Activated CD8-positive, alpha-beta T cell treated with anti-CD3 and anti-CD28 coated beads, Interleukin-2, amount 10 ng/mL, durations not matched to agents 7 days and 5 days (primary cell): ENCODE results near the gene SGTB. TPM values are rescaled to one million over a fixed set of nuclear protein-coding genes. Genes with fewer than 3 reads are reported as not detected.

Experiments
- ATAC-seq: fragments of 150-1000 bp; cut with Tn5 transposase; one replicate; pipeline ENCODE4 v1.10.0; 2021; ENCODE audit warnings: moderate library complexity
- CTCF ChIA-PET: fragments of 350-600 bp; sonication (Branson Sonifier 250); formaldehyde crosslinking; loops from one replicate; lab custom pipeline; 2021; ENCODE audit warnings: antibody characterized with exemption; lab: Charles Lee
- POLR2A ChIA-PET: fragments of 350-600 bp; sonication (Branson Sonifier 250); formaldehyde crosslinking; loops from one replicate; lab custom pipeline; 2021; ENCODE audit warnings: antibody characterized with exemption; lab: Charles Lee
- DNase-seq: peaks from one replicate; pipeline ENCODE4 v3.0.0-alpha.2; 2020
- H3K27ac Mint-ChIP-seq: one replicate; pipeline ENCODE4 v1.8.0; 2021; ENCODE audit warnings: mild to moderate bottlenecking, mixed read lengths
- H3K27me3 Mint-ChIP-seq: one replicate; pipeline ENCODE4 v1.8.0; 2021; ENCODE audit warnings: low read depth, mixed read lengths
- H3K36me3 Mint-ChIP-seq: one replicate; pipeline ENCODE4 v1.8.0; 2021; ENCODE audit warnings: low read depth, mixed read lengths
- H3K4me1 Mint-ChIP-seq: one replicate; pipeline ENCODE4 v1.8.0; 2021; ENCODE audit warnings: low read depth, mixed read lengths
- H3K4me3 Mint-ChIP-seq: one replicate; pipeline ENCODE4 v1.8.0; 2021; ENCODE audit warnings: mild to moderate bottlenecking, mixed read lengths
- H3K9me3 Mint-ChIP-seq: one replicate; pipeline ENCODE4 v1.8.0; 2022; ENCODE audit warnings: mixed read lengths; ENCODE audit not compliant: insufficient read depth
- total RNA-seq, 2 experiments: library from RNA; stranded (reverse); gene quantifications; one replicate each; pipeline ENCODE4 v1.2.3, GENCODE V29; 2021

Gene SGTB
- total RNA-seq, 2 experiments from 2014 or later: 17.5 to 18.4 TPM

GRCh38 chr5:65758546-65759144 lies 36.7 kb upstream of the SGTB start:
- Mint-ChIP-seq H3K36me3 (peaks cover 3% of the 10 kb centered on the region), H3K4me1 (peaks cover 8% of the 10 kb centered on the region), H3K27me3 (no peaks in the 10 kb centered on the region), H3K9me3 (no peaks in the 10 kb centered on the region), H3K4me3 (no peak overlapping the region), H3K27ac (no peak overlapping the region)
- ChIA-PET POLR2A (no interaction called here), CTCF (no interaction called here)
- no peak for DNase-seq
- ATAC-seq: no peak

GRCh38 chr5:65753189-65753588 lies 31.3 kb upstream of the SGTB start:
- no peak for DNase-seq

GRCh38 chr5:65750938-65751337 lies 29.0 kb upstream of the SGTB start:
- ATAC-seq (no peak), DNase-seq (no peak)
- Mint-ChIP-seq H3K27me3 (no peaks in the 10 kb centered on the region), H3K27ac (no peak overlapping the region), H3K36me3 (peaks cover 3% of the 10 kb centered on the region), H3K4me3 (no peak overlapping the region), H3K4me1 (no peaks in the 10 kb centered on the region), H3K9me3 (no peaks in the 10 kb centered on the region)
- CTCF ChIA-PET: interaction anchor here (1.2 kb wide), 1 partner anchor 8 kb away, joined by 4 read pairs; no protein-coding TSS in a partner anchor
- POLR2A ChIA-PET: no interaction called here

More at GRCh38 chr5:65753189-65753588, 31.3 kb upstream of the SGTB start:
- no peak overlapping the region for H3K4me3 Mint-ChIP-seq
- ATAC-seq: no peak
- H3K27ac Mint-ChIP-seq: no peak overlapping the region
- ChIA-PET CTCF (no interaction called here), POLR2A (no interaction called here)
- no peaks in the 10 kb centered on the region for H3K9me3 Mint-ChIP-seq
- no peaks in the 10 kb centered on the region for H3K4me1 Mint-ChIP-seq
- no peaks in the 10 kb centered on the region for H3K36me3 Mint-ChIP-seq
- no peaks in the 10 kb centered on the region for H3K27me3 Mint-ChIP-seq

- Mint-ChIP-seq H3K9me3 (no peaks in the 10 kb centered on the region), H3K4me3 (no peak overlapping the region), H3K4me1 (no peaks in the 10 kb centered on the region), H3K36me3 (peaks cover 3% of the 10 kb centered on the region), H3K27me3 (no peaks in the 10 kb centered on the region), H3K27ac (no peak overlapping the region)
- CTCF ChIA-PET: interaction anchor here (0.6 kb wide), 1 partner anchor 818 kb away, joined by 3 read pairs; no protein-coding TSS in a partner anchor
- POLR2A ChIA-PET: interaction anchor here (1.0 kb wide), 1 partner anchor 187 kb away, joined by 3 read pairs; the partner anchor contains the start of genes CENPK and PPWD1
- ATAC-seq: no peak
- no peak for DNase-seq
These were observed 28.0 kb upstream of the SGTB start for GRCh38 chr5:65749956-65750355.

- Mint-ChIP-seq H3K9me3 (no peaks in the 10 kb centered on the region), H3K27ac (no peak overlapping the region), H3K4me3 (no peak overlapping the region), H3K36me3 (peaks cover 3% of the 10 kb centered on the region), H3K27me3 (no peaks in the 10 kb centered on the region), H3K4me1 (no peaks in the 10 kb centered on the region)
- CTCF ChIA-PET: no interaction called here
- POLR2A ChIA-PET: interaction anchor here (1.0 kb wide), 1 partner anchor 186 kb away, joined by 3 read pairs; the partner anchor contains the start of genes CENPK and PPWD1
- DNase-seq: no peak
- ATAC-seq: no peak
These were observed 27.4 kb upstream of the SGTB start for GRCh38 chr5:65749221-65749844.

- ChIA-PET POLR2A (no interaction called here), CTCF (interaction anchor here (0.8 to 1.9 kb wide), 8 partner anchors 9 to 564 kb away, joined by 3 to 7 read pairs (median 4); no protein-coding TSS in a partner anchor)
- ATAC-seq (peak; percentile 44), DNase-seq (peak; percentile 37)
- Mint-ChIP-seq H3K27me3 (no peaks in the 10 kb centered on the region), H3K4me1 (peaks cover 5% of the 10 kb centered on the region), H3K4me3 (no peak overlapping the region), H3K9me3 (peaks cover 5% of the 10 kb centered on the region), H3K36me3 (peaks cover 3% of the 10 kb centered on the region), H3K27ac (no peak overlapping the region)
These were observed 20.8 kb upstream of the SGTB start for GRCh38 chr5:65742565-65743231.

GRCh38 chr5:65739162-65739561 lies 17.3 kb upstream of the SGTB start:
- CTCF ChIA-PET: no interaction called here
- no peak for ATAC-seq

GRCh38 chr5:65738305-65738704 lies 16.4 kb upstream of the SGTB start:
- Mint-ChIP-seq H3K4me1 (peaks cover 11% of the 10 kb centered on the region), H3K36me3 (no peaks in the 10 kb centered on the region), H3K27ac (no peak overlapping the region), H3K9me3 (peaks cover 5% of the 10 kb centered on the region), H3K4me3 (no peak overlapping the region), H3K27me3 (no peaks in the 10 kb centered on the region)
- DNase-seq: no peak
- no peak for ATAC-seq
- CTCF ChIA-PET: no interaction called here
- POLR2A ChIA-PET: no interaction called here

More at GRCh38 chr5:65739162-65739561, 17.3 kb upstream of the SGTB start:
- H3K27me3 Mint-ChIP-seq: no peaks in the 10 kb centered on the region
- H3K4me3 Mint-ChIP-seq: no peak overlapping the region
- DNase-seq: no peak
- POLR2A ChIA-PET: no interaction called here
- H3K36me3 Mint-ChIP-seq: no peaks in the 10 kb centered on the region
- H3K27ac Mint-ChIP-seq: no peak overlapping the region
- peaks cover 5% of the 10 kb centered on the region for H3K9me3 Mint-ChIP-seq
- peaks cover 11% of the 10 kb centered on the region for H3K4me1 Mint-ChIP-seq

GRCh38 chr5:65737842-65738241 lies 15.9 kb upstream of the SGTB start:
- ATAC-seq (no peak), DNase-seq (no peak)
- Mint-ChIP-seq H3K27me3 (no peaks in the 10 kb centered on the region), H3K4me1 (peaks cover 11% of the 10 kb centered on the region), H3K36me3 (no peaks in the 10 kb centered on the region), H3K9me3 (peaks cover 5% of the 10 kb centered on the region), H3K27ac (no peak overlapping the region), H3K4me3 (no peak overlapping the region)
- ChIA-PET POLR2A (no interaction called here), CTCF (no interaction called here)

- peaks cover 5% of the 10 kb centered on the region for H3K9me3 Mint-ChIP-seq
- H3K4me3 Mint-ChIP-seq: no peak overlapping the region
- no peaks in the 10 kb centered on the region for H3K27me3 Mint-ChIP-seq
- no peak overlapping the region for H3K27ac Mint-ChIP-seq
- H3K4me1 Mint-ChIP-seq: peaks cover 9% of the 10 kb centered on the region
- no peaks in the 10 kb centered on the region for H3K36me3 Mint-ChIP-seq
- ChIA-PET CTCF (no interaction called here), POLR2A (no interaction called here)
- no peak for ATAC-seq
- no peak for DNase-seq
These were observed 14.1 kb upstream of the SGTB start for GRCh38 chr5:65736011-65736410.

GRCh38 chr5:65734921-65735320 lies 13.0 kb upstream of the SGTB start:
- no peak for ATAC-seq

More at GRCh38 chr5:65734921-65735320, 13.0 kb upstream of the SGTB start:
- Mint-ChIP-seq H3K27me3 (no peaks in the 10 kb centered on the region), H3K36me3 (no peaks in the 10 kb centered on the region), H3K4me3 (no peak overlapping the region), H3K27ac (no peak overlapping the region), H3K9me3 (peaks cover 5% of the 10 kb centered on the region), H3K4me1 (peaks cover 6% of the 10 kb centered on the region)
- ChIA-PET POLR2A (interaction anchor here (1.0 kb wide), 1 partner anchor 14 kb away, joined by 3 read pairs; no protein-coding TSS in a partner anchor), CTCF (no interaction called here)
- DNase-seq: no peak
